C4-2B (cell line): Measurements from ENCODE around the gene A2M.

ENCODE experiments used
- CTCF ChIP-seq: fragments of 450-650 bp; conservative IDR thresholded peaks from 2 replicates; pipeline ENCODE4 v1.5.1; 2017; ENCODE audit warnings: mild to moderate bottlenecking
- ZFX ChIP-seq: fragments of 450-650 bp; IDR thresholded peaks from 2 replicates; pipeline ENCODE4 v1.6.1; 2017

- TF ChIP-seq CTCF (no peak), ZFX (no peak)
Measured at GRCh38 chr12:9043766-9044165, 72.0 kb downstream of the A2M start.
